ENCODE data around the gene MRPL22.
"Not testable (repeated sequence)": the region's sequence is repeated elsewhere in the genome, so short reads cannot be mapped to it uniquely, and the experiment has no call there.

Gene MRPL22

GRCh38 chr5:154943527-154943926 lies 2.7 kb downstream of the MRPL22 start:
- DNase-seq, result no peak

GRCh38 chr5:154944716-154945115 lies 3.8 kb downstream of the MRPL22 start:
- no peak for DNase-seq

- DNase-seq, result peak; percentile 0
Observed at GRCh38 chr5:154945695-154946301, 4.9 kb downstream of the MRPL22 start.

GRCh38 chr5:154947778-154948177 lies 6.9 kb downstream of the MRPL22 start:
- no peak for DNase-seq

- DNase-seq, result no peak
Observed at GRCh38 chr5:154948313-154948712, 7.4 kb downstream of the MRPL22 start.

GRCh38 chr5:154949781-154950180 lies 8.9 kb downstream of the MRPL22 start:
- DNase-seq, result no peak

- DNase-seq, result no peak
Observed at GRCh38 chr5:154956712-154957111, 15.8 kb downstream of the MRPL22 start.

- DNase-seq, result no peak
Observed at GRCh38 chr5:154962494-154962893, 21.6 kb downstream of the MRPL22 start.

- DNase-seq, result no peak
Observed at GRCh38 chr5:154966081-154966841, 25.4 kb downstream of the MRPL22 start.

- no peak for DNase-seq
Observed at GRCh38 chr5:154966874-154967273, 26.0 kb downstream of the MRPL22 start.

- no peak for DNase-seq
Observed at GRCh38 chr5:154967421-154968024, 26.6 kb downstream of the MRPL22 start.

GRCh38 chr5:154968953-154969352 lies 28.1 kb downstream of the MRPL22 start:
- DNase-seq, result no peak

- no peak for DNase-seq
Observed at GRCh38 chr5:154970759-154971158, 29.9 kb downstream of the MRPL22 start.

- DNase-seq, result no peak
Observed at GRCh38 chr5:154971501-154971900, 30.6 kb downstream of the MRPL22 start.

- DNase-seq, result peak; percentile 4
Observed at GRCh38 chr5:154972476-154973080, 31.7 kb downstream of the MRPL22 start.

GRCh38 chr5:154976082-154976481 lies 35.2 kb downstream of the MRPL22 start:
- DNase-seq, result not testable (repeated sequence)

- no peak for DNase-seq
Observed at GRCh38 chr5:154977409-154977808, 36.5 kb downstream of the MRPL22 start.

- not testable (repeated sequence) for DNase-seq
Observed at GRCh38 chr5:154978294-154978693, 37.4 kb downstream of the MRPL22 start.

- peak; percentile 62 for DNase-seq
Observed at GRCh38 chr5:154984946-154985516, 44.2 kb downstream of the MRPL22 start.

- no peak for DNase-seq
Observed at GRCh38 chr5:154986151-154986550, 45.3 kb downstream of the MRPL22 start.

- no peak for DNase-seq
Observed at GRCh38 chr5:154989626-154990025, 48.8 kb downstream of the MRPL22 start.

GRCh38 chr5:154993461-154993860 lies 52.6 kb downstream of the MRPL22 start:
- no peak for DNase-seq

- DNase-seq, result no peak
Observed at GRCh38 chr5:154995679-154996078, 54.8 kb downstream of the MRPL22 start.
